ENCODE measurements around the gene FAM240A.

FAM240A gene

DNA sequence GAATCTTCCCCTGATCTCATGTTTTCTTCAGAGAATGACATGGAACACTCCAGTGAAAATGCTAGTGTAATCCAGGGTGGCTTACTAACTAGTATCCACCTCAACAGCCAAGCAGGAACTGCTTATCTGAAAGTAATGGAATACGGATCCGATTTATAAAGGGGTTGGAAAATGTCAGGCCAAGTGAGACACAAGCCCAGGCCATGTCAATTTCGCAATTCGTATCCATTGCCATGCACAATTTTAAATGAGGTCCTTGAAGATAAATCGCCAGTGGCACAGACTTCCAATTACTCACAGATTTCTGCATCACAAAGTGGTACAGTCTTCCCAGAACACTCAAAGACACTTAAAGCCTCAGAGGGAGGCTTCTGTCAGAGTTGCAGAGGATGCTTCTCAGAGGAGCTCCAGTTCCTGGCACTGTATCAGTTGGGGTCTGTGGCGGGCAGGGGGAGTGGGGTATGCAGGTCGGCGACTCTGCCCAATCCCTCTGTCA, 16.5 kb upstream of the FAM240A start:
- TF ChIP-seq CTCF (IDR thresholded peaks at IDR 0.05; ENCODE audit: low read depth, low read length, poor library complexity, severe bottlenecking) (no peak), EZH2phosphoT487 (IDR thresholded peaks at IDR 0.05; ENCODE audit: borderline replicate concordance, low read length) (no peak)
- Histone ChIP-seq H3K36me3 (ENCODE audit: control insufficient read depth, low read length) (no peaks in the 10 kb centered on the region), H4K20me1 (ENCODE audit: control insufficient read depth, insufficient read depth, low read depth, low read length) (no peaks in the 10 kb centered on the region), H3K27me3 (ENCODE audit: control insufficient read depth, low read length) (no peaks in the 10 kb centered on the region), H3K9me3 (ENCODE audit: control insufficient read depth, insufficient read depth, low read length) (no peaks in the 10 kb centered on the region), H3K27ac (ENCODE audit: low read depth, low read length) (no peak overlapping the region), H3K4me3 (ENCODE audit: low read length) (no peak overlapping the region), H3K9me2 (replicated peaks; ENCODE audit: control insufficient read depth, low read length) (no peaks in the 10 kb centered on the region), H3K4me2 (ENCODE audit: low read length) (no peak overlapping the region), H3F3A (ENCODE audit: control insufficient read depth, insufficient read depth) (no peaks in the 10 kb centered on the region), H3K79me2 (ENCODE audit: control insufficient read depth, low read length) (no peaks in the 10 kb centered on the region), H3K4me1 (ENCODE audit: control insufficient read depth, low read length) (peaks cover 7% of the 10 kb centered on the region)

GRCh38 chr3:46599590-46599989, 12.7 kb upstream of the FAM240A start:
- Histone ChIP-seq H3K4me1 (ENCODE audit: control insufficient read depth, low read length) (no peaks in the 10 kb centered on the region), H3K27me3 (ENCODE audit: control insufficient read depth, low read length) (no peaks in the 10 kb centered on the region)

GRCh38 chr3:46603446-46604046, 8.8 kb upstream of the FAM240A start:
- no peaks in the 10 kb centered on the region for H3K36me3 ChIP-seq (ENCODE audit: control insufficient read depth, low read length)
- TF ChIP-seq EZH2phosphoT487 (IDR thresholded peaks at IDR 0.05; ENCODE audit: borderline replicate concordance, low read length): no peak
- H4K20me1 ChIP-seq (ENCODE audit: control insufficient read depth, insufficient read depth, low read depth, low read length): no peaks in the 10 kb centered on the region
- no peak overlapping the region for H3K4me3 ChIP-seq (ENCODE audit: low read length)
- H3K79me2 ChIP-seq (ENCODE audit: control insufficient read depth, low read length): no peaks in the 10 kb centered on the region
- H3F3A ChIP-seq (ENCODE audit: control insufficient read depth, insufficient read depth): no peaks in the 10 kb centered on the region
- no peaks in the 10 kb centered on the region for H3K27me3 ChIP-seq (ENCODE audit: control insufficient read depth, low read length)
- no peak overlapping the region for H3K27ac ChIP-seq (ENCODE audit: low read depth, low read length)
- H3K4me2 ChIP-seq (ENCODE audit: low read length): no peak overlapping the region
- H3K9me2 ChIP-seq (replicated peaks; ENCODE audit: control insufficient read depth, low read length): no peaks in the 10 kb centered on the region
- no peaks in the 10 kb centered on the region for H3K4me1 ChIP-seq (ENCODE audit: control insufficient read depth, low read length)
- H3K9me3 ChIP-seq (ENCODE audit: control insufficient read depth, insufficient read depth, low read length): no peaks in the 10 kb centered on the region

More at GRCh38 chr3:46599590-46599989, 12.7 kb upstream of the FAM240A start:
- Histone ChIP-seq H3F3A (ENCODE audit: control insufficient read depth, insufficient read depth) (no peaks in the 10 kb centered on the region), H3K9me3 (ENCODE audit: control insufficient read depth, insufficient read depth, low read length) (no peaks in the 10 kb centered on the region), H4K20me1 (ENCODE audit: control insufficient read depth, insufficient read depth, low read depth, low read length) (no peaks in the 10 kb centered on the region), H3K4me3 (ENCODE audit: low read length) (no peak overlapping the region), H3K9me2 (replicated peaks; ENCODE audit: control insufficient read depth, low read length) (no peaks in the 10 kb centered on the region), H3K36me3 (ENCODE audit: control insufficient read depth, low read length) (no peaks in the 10 kb centered on the region), H3K4me2 (ENCODE audit: low read length) (no peak overlapping the region), H3K79me2 (ENCODE audit: control insufficient read depth, low read length) (no peaks in the 10 kb centered on the region), H3K27ac (ENCODE audit: low read depth, low read length) (no peak overlapping the region)
- TF ChIP-seq EZH2phosphoT487 (IDR thresholded peaks at IDR 0.05; ENCODE audit: borderline replicate concordance, low read length): no peak
- TF ChIP-seq CTCF (IDR thresholded peaks at IDR 0.05; ENCODE audit: low read depth, low read length, poor library complexity, severe bottlenecking): no peak

DNA sequence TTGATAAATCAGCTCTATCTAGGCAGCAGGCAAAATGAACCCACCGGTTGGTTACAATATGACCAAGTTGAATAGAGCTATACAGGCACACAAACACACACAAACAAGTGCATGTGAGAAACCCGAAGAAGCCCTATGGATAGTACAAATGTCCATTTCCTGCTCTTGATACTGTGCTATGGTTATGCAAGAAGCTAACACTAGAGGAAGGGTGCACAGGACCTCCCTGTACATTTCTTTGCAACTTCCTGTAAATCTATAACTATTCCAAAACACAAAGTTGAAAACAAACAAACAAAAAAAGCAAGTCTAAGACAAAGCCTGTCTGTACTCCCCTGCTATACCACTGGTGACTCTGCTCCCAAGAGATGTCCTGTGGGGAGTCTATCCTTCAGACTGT, 8.2 kb upstream of the FAM240A start:
- no peak overlapping the region for H3K27ac ChIP-seq (ENCODE audit: low read depth, low read length)
- H3K36me3 ChIP-seq (ENCODE audit: control insufficient read depth, low read length): no peaks in the 10 kb centered on the region
- no peaks in the 10 kb centered on the region for H3F3A ChIP-seq (ENCODE audit: control insufficient read depth, insufficient read depth)
- no peaks in the 10 kb centered on the region for H3K4me1 ChIP-seq (ENCODE audit: control insufficient read depth, low read length)
- H3K27me3 ChIP-seq (ENCODE audit: control insufficient read depth, low read length): 0 out of 2 replicates have a peak, but pooled peaks cover 2% of the 10 kb centered on the region
- H3K9me3 ChIP-seq (ENCODE audit: control insufficient read depth, insufficient read depth, low read length): no peaks in the 10 kb centered on the region
- TF ChIP-seq EZH2phosphoT487 (IDR thresholded peaks at IDR 0.05; ENCODE audit: borderline replicate concordance, low read length) (no peak), CTCF (IDR thresholded peaks at IDR 0.05; ENCODE audit: low read depth, low read length, poor library complexity, severe bottlenecking) (no peak)
- no peak overlapping the region for H3K4me2 ChIP-seq (ENCODE audit: low read length)
- H3K79me2 ChIP-seq (ENCODE audit: control insufficient read depth, low read length): no peaks in the 10 kb centered on the region
- H3K4me3 ChIP-seq (ENCODE audit: low read length): no peak overlapping the region
- H3K9me2 ChIP-seq (replicated peaks; ENCODE audit: control insufficient read depth, low read length): no peaks in the 10 kb centered on the region
- H4K20me1 ChIP-seq (ENCODE audit: control insufficient read depth, insufficient read depth, low read depth, low read length): no peaks in the 10 kb centered on the region

Data from DOHH2 (cell line).